NOMO-1 treated with DMSO at 0.1 percent for 48 hours (cell line): ENCODE data around the gene DIDO1.

Experiments used
- DNase-seq: peaks from one replicate; lab custom pipeline; 2025; ENCODE audit not compliant: unreplicated experiment; lab: John Stamatoyannopoulos, UW

Gene DIDO1

DNA sequence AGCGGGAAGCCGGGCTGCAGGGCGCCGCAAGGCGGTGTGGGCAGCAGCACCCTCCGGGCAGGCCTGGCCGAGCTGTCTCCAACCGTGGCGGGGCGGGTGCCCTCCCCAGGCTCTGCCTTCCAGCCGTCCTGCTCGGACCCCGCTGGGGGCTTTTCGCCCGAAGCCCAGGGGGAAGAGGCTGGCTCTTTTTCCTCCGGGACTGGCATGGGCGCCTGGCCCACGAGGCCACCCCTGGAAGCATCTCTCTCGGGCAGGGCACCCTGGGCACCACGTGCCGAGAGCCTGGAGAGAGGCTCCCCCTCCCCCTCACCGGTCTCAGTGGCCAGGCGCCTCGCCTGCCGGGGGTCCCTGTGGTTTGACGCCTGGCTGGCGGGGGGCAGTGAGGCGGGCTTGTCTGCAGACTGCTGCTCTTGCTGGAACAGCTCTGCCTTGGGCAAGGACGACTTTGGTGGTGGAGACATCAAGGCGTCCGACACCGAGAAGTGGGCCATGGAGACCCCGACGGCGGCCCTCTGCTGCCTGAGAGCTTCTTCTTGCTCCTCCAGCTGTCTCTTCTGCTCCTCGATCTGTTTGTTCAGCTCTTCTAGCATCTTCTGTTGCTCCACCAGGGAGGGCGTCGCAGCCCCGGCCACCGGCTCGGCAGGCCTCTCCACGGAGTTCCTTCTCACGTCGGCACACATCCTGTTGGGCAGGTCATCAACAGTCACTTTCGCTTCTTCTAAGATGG, 45.2 kb downstream of the DIDO1 start:
- DNase-seq: no peak

GRCh38 chr20:62880147-62880934, 46.0 kb downstream of the DIDO1 start:
- DNase-seq: no peak

DNA sequence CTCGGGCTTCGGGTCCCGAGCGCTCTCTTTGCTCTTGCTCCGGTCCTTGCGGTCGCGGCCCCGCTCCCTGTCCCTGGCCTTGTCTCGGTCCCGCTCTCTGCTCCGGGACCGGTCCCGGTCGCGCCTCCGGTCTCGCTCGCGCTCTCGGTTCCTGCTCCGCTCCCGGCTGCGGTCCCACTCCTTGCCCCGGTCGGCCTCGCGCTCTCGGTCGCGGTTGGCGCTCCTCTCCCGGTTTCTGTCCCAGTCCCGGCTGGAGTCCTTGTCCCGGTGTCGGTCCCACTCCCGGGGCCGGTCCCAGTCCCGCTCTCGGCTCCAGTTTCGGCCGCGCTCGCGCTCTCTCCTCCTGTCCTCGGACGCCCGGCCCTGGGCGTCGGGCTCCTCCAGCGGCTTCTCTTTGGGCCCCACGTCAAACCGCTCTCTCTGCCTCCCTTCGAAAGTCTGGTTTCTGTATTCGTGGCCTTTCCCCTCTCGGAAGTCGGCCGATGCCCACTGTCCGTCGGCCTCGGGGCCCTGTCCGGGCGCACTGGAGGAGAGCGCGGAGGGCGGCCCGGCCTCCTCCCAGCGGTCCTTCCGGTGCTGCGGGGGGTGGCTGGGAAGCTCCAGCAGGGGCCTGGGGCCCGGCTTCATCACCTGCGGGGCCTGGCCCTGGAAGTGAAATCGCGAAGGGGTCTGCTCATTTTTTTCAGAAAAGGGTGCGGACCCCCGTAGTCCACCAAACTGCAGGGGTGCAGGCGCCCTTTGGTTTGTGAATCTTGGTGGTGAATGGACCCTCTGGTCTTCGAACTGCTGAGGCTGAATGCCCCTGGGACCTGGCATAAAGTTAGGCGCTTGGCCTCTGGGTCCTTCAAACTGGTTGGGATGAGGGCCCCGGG, 46.8 kb downstream of the DIDO1 start:
- DNase-seq: no peak

DNA sequence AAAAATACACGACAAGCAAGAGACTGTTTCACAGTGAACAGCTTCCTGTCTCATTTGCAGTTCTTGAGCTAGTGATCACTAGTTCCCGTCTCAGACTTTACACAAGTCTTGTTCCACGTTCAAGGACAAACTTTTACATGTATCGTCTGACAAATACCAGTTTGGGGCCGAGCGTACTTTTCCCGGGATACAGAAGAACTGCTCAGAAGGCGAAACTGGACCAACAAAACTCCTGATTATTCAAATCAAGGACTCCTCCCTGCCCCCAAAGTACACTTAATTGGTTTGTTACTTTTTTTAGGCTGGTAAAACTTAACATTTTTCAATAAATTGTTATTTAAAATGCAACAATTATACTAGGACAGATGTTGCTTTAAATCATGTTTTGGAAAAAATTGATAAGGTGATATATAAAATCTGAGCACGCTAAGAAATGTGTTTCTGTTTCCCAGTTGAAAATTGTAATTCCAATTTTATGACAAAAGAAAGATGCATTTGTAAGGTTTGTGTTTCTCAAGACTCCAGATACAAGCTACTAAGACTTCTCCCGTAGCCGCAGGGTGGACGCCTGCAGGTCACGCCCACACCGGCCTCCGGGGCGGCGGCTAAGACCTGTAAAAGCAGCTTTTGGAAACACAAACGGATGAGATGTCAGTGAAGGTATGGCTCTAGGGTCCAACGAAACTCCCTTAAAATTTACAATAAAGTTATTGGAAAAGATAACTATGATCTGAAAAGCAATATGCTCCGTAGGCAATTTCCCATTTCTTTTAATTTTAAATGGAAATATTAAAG, 47.9 kb downstream of the DIDO1 start:
- no peak for DNase-seq

- DNase-seq: no peak
These were observed 49.1 kb downstream of the DIDO1 start for GRCh38 chr20:62876902-62877816.

DNA sequence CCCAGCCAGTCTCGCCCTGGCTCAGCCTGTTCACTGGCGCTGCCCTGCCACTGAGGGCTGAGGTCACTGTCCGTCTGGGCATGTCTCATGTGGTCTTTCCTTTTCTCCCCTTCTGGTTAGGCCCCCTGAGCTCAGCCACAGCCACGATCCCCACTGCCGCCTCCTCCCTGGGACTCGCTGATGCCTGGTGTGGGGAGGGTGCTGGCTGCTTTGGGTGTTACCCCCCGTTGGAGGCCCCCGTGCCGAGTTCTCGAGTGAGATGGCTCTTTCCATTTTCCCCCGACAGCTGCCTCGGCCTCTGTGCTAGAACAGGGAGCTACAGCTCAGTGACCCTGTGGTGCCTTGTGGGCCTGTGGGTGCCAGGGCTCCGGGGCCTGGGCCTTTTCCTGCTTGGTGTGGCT, 49.8 kb downstream of the DIDO1 start:
- no peak for DNase-seq

GRCh38 chr20:62875419-62876361, 50.6 kb downstream of the DIDO1 start:
- DNase-seq: no peak

DNA sequence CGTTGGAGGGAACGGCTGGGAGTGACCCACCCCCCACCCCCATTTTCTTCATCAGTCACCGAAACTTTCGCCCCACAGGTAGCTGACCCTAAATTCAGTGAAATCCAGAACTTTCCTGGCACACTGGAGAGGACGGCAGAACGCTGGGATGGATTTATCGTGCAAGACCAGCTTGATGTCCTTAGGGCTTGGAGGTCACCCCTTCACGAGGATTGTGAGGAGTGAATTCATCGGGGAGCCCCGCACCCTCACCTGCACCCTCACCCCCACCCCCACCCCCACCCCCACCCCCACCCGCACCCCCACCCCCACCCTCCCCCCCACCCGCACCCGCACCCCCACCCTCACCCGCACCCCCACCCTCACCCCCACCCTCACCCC, 51.4 kb downstream of the DIDO1 start:
- DNase-seq: no peak

DNA sequence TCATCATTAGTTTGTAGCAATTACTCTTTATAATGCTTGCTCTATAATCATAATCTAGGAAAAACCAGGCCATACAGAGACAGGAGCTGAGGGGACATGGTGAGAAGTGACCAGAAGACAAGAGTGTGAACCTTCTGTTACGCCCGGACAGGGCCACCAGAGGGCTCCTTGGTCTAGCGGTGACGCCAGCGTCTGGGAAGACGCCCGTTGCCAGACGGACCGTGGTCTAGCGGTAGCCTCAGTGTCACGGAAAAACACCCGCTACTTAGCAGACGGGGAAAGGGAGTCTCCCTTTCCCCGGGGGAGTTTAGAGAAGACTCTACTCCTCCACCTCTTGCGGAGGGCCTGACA, 52.6 kb downstream of the DIDO1 start:
- DNase-seq: peak; percentile 10

DNA sequence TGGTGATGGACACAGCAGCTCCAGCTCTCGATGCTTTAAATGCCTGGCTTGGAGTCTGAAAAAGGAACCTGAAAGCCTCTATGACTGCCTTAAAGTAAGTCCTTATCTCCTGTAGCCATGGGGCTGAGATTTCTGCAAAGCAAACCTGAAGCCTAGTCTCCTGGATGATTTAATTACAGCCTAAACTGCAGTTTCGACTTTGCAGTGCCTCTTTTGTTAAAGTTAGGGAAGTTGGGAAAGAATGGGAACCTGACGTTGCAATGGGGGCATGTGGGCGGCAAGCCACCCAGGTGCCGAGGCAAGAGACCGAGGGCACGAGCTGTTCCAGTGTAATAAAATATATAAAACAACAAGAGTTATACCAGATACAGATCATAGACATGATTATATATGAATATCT, 53.0 kb downstream of the DIDO1 start:
- DNase-seq: no peak

GRCh38 chr20:62872862-62873261, 53.4 kb downstream of the DIDO1 start:
- DNase-seq: no peak

DNA sequence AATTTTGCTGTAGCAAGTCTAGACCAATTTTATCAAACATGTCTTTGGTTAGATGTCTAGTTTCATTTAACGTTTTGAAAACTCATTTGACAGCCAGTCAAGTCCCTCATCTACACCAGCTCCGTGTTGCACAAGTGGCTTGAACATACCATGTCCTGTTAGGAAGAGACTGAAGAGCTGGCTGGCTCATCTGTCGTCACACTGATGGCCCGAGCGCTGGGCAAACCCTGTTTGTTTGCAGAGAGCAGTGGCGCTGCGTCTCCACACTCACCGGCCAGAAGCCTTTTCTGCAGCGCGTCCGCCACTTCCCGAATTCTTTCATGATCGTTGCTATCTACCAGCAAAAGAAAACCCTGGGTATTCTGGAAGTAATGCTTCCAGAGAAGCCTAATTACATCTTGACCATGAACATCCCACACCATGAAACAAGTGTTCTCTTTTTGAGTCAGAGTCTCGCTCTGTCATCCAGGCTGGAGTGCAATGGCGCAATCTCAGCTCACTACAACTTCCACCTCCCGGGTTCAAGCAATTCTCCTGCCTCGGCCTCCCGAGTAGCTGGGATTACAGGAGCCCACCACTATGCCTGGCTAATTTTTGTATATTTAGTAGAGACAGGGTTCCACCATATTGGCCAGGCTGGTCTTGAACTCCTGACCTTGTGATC, 54.0 kb downstream of the DIDO1 start:
- no peak for DNase-seq

DNA sequence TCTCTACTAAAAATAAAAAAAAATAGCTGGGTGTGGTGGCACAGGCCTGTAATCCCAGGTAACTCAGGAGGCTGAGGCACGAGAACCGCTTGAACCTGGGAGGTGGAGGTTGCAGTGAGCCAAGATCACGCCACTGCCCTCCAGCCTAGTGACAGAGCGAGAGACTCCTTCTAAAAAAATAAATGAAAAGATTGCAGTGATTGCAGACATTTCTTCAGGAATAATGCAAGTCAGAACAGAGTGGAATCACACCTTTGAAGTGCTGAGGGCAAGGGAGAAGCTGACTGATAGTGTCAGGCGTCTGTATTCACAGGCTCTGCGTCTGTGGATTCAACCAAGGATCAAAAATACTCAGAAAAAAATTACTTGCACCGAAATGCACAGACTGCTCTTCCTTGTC, 62.1 kb downstream of the DIDO1 start:
- DNase-seq: no peak

DNA sequence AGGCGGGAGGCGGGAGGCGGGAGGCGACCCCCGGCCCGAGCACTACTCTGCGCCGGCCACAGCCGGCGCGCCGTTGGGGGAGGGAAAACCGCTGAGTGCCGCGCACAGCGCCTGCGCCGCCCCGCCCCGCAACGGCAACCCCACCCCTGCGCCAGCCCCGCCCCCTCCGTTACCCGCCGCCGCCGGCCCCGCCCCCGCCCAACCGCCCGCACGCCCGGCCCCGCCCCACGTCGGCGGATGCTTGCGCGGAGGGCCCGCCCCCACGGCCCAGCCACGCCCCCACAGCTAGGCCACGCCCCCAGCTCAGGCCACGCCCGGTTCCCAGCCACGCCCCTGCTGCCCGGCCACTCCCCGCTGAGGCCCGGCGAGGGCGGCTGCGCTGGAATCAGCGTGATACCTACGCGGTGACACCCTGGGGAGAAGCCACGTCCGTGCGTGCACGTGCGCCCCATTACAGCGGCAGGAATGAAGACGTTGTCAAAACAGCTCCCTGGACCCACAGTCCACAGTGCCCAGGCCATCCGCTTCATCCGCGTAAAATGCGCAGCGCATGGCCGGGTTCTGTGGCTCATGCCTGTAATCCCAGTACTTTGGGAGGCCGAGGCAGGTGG, 64.5 kb downstream of the DIDO1 start, which contains the start of gene TCFL5:
Gene TCFL5, minus strand, starts transcription at position 97 of the 611 bp plus-strand sequence. CDS start 152 bp downstream, outside the sequence.
- peak; percentile 78 for DNase-seq

- no peak for DNase-seq
These were observed 65.2 kb downstream of the DIDO1 start for GRCh38 chr20:62860924-62861691.

DNA sequence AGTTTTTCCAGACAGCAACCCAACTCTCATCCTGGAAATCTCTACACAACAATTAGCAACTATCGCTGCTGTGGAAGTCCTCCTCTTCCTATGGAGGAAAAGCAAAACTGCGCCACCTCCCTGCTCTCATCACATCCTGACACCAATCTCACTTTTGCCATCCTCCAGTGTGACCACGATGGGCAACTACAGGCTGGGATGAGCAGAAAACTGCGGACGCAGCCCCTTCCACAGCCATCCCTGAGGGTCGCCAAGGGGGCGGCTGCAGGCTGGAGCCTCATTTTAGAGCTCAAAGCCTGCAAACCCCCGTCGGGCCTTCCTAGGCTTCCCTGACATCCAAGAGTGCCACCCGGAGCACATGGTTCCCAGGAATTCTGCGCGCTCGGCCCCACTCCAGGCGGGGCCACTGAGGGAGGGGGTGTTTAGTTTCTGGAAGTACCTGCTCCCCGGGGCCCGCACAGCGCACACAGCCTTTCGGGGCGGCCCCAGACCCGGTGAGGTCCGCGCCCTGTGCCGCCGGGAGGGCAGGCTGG, 65.8 kb downstream of the DIDO1 start:
- no peak for DNase-seq

- DNase-seq: no peak
These were observed 66.6 kb downstream of the DIDO1 start for GRCh38 chr20:62859721-62860120.
